Adipose tissue (tissue), 3 donors: ENCODE data around the gene TMEM191B. TPM values are rescaled to one million over a fixed set of nuclear protein-coding genes. Genes with fewer than 3 reads are reported as not detected.
"Not testable (repeated sequence)": the region's sequence is repeated elsewhere in the genome, so short reads cannot be mapped to it uniquely, and the experiment has no call there.

ENCODE experiments used
- H3K27ac ChIP-seq: one replicate; pipeline ENCODE4 v1.5.1; 2013; ENCODE audit warnings: low read depth, low read length
- WGBS, 3 donors: extraction: QIAGEN DNeasy Blood & Tissue Kit; methylation state at CpG; one replicate each; pipeline ENCODE4 v1.1.7; 2013; 5-methylcytosine and 5-hydroxymethylcytosine counted together
- polyA plus RNA-seq, 3 donors: library from polyadenylated mRNA; stranded (reverse); fragments of 200-250 nt; gene quantifications; one replicate each; pipeline ENCODE4 v1.2.3, GENCODE V29; 2013
- donor health status: healthy with polysubstance abuse.
- donor health status: Bipolar disorder and iron deficiency.
- donor health status: healthy.

TMEM191B gene
- polyA plus RNA-seq, 3 donors, result 0.08 to 0.42 TPM; not detected in 1

DNA sequence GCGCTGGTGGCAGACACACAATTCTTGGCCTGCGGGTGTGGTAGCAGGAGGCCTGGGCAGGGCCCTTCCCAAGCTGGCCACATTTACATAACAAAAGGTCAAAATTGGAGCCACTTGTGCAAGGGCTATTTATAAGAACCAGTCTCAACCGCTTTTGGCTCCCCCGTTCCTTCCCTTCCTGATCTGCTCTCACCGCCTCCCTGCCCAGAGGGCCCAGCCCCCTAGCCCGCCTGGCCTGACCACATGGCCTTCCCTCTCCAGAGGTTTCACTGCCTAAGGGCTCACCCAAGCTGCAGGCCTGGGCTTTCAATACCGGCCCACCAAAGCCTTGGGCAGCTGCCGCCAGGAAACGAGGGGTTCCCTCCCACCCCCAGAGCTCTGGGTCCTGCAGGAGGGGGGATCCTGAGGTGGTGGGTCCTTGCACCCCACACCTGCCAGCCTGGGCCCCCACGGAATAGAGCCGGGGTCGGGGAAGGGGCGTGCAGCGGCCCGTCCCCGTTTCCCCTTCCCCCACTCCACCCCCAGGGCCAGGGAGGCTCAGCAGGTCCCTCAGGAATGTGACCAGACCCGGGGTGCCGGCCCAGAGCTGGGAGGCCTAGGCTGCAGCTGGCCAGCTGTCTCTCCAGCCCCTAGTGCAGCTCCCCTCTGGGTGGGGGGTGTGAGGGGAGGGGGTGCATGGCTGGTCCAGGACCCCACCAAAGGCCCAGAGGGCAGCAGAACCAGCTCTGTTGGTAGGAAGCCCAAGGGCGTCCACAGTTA, 25.4 kb downstream of the TMEM191B start:
- not testable (repeated sequence) for H3K27ac ChIP-seq
- WGBS, 3 donors, result no CpG with 5 or more reads among the region's 19 CpGs

DNA sequence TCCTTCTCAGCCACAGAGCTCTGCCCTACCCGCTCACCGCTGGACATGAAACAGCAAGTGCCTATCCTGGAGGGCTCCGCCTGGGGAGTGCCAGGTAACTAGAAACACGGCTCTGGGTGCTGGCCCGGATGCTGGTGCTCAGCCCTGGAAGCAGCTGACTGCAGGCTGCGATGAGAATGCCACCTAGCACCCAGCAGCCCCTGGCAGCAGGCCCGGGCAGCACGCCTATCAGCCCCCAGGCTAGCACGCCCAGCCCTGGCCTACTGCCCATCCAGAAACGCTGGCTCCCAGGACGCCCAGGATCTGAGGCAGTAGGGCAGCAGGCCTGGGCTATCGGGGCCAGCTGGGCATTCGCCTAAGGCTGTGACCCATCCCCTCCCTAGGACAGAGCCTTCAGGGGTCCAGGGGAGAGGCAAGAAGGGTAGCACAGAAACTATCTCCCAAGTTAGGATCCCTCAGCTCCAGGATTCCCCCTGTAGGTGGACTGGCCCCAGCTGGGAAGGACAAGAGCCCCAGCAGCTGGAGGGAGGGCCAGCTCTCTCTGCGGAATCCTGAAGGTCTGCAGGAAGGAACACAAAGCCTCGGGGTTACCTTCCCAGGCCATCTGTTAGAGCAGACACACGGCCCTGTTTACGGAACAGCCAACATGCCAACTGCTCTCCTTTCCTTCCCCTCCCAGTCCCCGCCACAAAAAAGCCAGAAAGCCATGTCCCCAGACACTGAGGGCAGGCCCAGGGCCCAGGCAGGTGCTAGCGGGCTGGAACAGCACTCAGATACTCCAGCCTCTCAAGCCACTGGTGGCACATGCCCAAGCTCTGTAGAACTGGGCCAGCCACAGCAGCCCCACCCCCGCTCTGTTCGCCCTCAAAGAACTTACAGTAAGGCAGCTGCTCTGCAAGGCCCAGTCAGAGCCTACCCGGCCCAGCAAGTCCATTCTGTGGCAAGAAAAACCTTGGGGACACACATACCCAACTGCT, 27.0 kb downstream of the TMEM191B start:
- not testable (repeated sequence) for H3K27ac ChIP-seq
- WGBS, 3 donors, result no CpG with 5 or more reads among the region's 22 CpGs

DNA sequence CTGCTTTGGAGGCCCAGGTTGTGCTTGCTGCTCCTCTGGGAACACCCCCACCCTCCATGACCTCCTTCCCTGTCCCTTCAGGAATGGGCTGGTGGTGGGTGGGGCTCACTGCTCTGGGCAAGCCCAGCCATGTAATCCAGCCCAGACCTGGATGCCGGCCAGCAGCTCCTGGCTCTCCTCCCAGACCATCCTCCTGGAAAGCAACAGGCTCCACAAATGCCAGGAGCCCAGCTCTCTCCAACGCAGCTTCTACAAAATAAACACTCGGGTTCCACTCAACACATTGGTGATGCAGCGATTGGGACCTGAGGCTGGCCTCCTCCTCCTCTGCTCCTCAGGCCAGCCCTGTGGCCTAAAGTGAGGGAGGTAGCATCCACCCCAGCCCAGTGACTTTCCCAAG, 30.9 kb downstream of the TMEM191B start:
- no CpG with 5 or more reads among the region's 4 CpGs for WGBS, 3 donors
- H3K27ac ChIP-seq, result not testable (repeated sequence)

DNA sequence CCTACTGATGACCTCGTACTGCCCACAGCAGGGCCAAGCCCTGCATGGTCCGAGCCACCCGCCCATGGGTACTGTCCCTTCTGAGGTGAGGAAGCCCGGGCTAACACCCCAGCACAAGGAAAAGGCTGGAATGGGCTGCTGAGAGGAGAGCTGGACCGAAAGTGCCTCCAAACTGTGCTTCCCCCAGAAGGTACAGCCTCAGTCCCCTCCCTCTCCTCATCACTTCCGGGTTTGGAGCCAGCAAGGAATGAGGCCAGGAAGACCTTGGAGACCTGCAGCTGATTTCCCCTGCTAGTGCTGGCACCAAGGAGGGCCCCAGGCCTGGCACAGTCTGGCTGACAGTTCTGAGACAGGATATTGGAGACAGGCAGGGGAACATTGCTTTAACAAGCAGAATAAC, 31.3 kb downstream of the TMEM191B start:
- not testable (repeated sequence) for H3K27ac ChIP-seq
- no CpG with 5 or more reads among the region's 6 CpGs for WGBS, 3 donors

DNA sequence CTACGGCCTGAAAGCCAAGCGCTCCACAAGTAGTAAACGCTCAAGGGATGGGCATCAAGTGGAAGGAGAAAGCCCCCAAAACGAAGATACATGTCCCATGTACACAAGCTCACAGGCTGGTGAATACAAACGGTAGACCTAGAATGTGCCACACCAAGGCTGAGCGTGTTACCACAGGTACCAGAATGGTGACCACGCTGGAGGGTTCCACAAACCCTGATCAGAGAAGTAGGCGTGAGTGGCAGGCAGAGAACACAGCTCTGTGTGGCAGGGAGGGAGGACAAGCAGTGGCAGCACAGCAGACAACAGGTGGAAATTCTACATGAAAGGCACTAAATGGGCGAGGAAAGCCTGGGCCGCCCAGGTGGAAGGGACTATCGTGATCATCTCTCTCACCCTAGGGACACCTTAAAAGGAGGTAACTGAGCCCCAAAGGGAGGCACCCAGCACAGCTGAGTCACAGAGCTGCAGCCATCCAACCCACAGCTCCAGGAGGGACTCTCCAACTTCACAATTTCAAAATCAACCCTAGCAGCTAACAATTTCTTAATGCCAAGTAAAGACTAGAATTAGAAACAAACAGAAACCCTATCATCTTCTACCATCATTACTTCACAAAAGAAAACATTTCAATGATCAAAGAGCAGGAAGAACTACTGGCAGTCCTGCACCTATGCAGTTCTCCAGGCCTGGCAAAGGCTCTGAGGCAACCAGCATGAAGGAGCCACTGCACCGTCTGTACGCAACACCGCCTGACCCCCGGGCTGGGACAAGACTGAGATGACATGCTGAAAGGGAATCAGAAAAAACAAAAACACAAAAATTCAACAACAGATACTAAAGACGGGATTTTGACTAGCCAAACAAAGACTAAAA, 32.7 kb downstream of the TMEM191B start:
- WGBS, 3 donors, result no CpG with 5 or more reads among the region's 16 CpGs
- H3K27ac ChIP-seq, result not testable (repeated sequence)

DNA sequence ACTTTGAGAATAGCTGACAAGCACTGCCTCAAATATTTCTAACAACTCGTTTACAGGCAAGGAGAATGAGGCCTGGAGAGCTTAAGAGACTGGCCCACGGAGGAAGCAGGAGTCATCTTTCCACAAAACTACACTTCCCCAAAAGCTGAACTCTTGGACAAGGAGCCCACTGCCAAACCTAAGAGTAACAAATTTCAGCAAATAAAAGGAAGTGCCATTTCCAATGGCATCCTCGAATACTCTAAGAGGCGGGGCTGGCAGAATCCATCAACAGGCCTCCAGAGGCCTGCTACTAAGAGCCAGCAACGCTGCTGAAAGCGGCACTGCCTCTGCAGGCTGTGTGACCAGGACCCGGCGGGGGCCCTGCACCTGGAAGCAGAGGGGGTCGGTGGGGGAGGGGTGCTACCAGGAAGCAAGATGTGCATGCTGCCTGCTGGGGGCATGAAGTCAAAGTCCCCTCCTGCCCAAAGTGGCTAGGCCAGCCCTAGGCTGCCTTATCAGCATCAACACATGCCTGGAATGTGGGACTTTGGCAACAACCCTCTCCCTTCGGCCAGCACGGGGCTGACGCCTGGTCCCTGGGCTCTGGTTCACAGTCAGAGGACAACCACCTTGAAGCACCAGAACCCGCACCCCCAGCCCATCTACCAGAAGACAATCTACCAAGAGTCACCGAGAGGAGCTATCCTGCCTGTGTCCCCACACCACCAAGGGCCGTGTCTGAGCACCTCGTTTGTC, 43.1 kb downstream of the TMEM191B start:
- WGBS, 3 donors, result 40 to 43% methylated on average over 2 of the region's 16 CpGs; no CpG with 5 or more reads in 1 of the 3 donors
- not testable (repeated sequence) for H3K27ac ChIP-seq

DNA sequence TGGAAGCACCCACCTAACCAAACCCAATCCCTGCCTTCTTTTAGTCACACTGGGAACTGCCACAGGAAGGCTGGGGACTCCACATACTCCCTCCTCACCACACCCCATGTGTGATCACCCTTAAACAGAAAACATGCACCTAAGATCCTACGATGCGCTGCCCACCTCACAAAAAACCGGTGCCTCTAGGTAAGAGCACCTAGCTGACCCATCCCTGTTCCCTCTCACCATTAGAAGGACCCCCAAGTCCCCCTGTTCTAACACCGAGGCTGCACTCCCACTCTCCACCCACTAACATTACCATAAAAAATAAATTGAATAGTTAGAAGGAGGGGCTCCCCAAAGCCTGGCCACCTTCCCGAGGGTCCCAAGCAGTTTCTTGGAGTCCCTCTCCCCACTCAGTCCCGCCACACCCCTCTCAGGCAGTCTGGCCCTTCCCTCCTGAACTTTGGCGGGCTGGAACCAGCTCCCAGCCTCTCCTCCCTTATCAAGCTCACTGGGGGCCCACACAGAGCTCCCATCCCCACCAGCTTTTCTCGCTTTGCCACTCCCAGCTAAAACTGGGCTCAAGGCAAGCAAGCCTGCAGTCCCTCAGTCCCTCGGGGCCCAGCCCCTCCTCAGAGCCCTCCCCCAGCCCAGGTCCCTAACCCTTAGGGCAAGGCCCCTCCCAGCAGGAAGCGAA, 46.0 kb downstream of the TMEM191B start:
- not testable (repeated sequence) for H3K27ac ChIP-seq
- WGBS, 3 donors, result 73 to 82% (median 82%) methylated on average over 2 to 7 of the region's 10 CpGs

DNA sequence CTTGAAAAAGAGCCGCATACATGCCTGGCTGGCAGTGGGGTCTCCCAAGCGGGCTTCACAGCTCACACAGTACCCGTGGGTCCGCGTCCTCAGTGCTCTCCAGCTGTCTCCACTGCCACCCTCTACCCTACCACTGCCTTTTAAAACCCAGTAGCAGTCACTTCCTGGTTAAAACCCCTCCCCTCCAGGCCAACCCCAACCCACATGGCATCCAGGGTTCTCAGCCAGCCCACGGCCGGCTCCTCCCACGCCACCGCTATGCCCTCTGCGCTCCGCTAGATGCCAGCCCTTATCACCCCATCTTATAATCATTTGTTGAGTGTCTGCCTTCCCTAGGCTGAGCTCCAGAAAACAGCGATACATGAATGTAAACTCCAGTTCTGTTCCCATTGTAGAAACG, 47.0 kb downstream of the TMEM191B start:
- no CpG with 5 or more reads among the region's 13 CpGs for WGBS, 3 donors
- not testable (repeated sequence) for H3K27ac ChIP-seq

DNA sequence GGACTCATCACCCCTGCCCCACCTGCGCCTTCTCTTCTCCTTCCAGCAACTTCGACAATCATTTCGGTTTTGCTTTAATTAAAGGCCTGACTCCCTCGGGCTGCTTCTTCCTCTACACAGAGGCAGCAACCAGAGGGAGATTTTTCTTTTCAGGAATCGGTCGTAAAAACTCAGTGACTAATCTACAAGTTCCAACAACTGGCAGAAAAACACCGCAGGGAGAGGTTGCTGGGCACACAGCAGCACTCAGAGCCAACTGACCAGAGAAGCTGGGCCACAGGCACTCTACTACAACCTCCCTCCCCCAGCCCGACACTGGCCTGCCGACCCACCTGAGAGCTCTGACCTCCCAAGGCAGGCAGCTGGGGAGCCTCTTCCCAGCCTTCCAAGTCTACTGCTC, 48.1 kb downstream of the TMEM191B start:
- not testable (repeated sequence) for H3K27ac ChIP-seq
- no CpG with 5 or more reads among the region's 9 CpGs for WGBS, 3 donors

DNA sequence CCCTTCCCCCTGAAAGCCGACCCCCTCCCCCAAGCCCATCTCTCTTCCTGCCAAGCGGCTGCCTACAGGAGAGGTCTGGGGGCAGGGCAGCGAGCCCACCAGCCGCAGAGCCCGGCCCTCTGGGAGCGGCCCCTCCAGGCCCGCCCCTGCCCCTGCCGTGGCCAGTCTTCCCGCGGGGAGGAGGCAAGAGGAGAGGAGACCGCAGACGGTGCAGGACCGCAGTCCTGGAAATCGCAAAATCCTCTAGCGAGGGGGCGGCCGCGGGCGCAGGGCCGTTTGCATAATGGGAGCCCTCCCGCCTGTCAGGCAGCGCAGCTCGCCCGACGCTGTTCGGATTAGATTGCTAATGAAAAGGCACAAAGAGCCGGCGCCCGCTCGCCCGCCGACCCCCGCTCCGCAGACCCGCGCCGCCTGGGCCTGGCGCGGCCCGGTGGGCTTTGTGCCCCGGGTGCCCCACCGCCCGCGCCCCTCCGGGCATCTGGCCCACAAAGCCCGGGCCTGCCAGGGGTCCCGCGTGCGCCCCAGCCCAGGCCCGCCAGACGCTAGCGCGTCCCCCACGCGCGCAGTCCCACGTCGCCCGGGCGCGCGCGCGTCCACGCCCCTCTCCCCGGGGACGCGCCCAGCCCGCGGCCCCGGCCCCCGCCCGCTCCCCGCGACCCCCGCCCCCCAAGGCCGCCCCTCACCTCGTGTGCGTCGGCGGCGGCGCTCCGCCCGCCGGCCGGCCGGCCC, 49.7 kb downstream of the TMEM191B start:
- WGBS, 3 donors, result no CpG with 5 or more reads among the region's 88 CpGs

DNA sequence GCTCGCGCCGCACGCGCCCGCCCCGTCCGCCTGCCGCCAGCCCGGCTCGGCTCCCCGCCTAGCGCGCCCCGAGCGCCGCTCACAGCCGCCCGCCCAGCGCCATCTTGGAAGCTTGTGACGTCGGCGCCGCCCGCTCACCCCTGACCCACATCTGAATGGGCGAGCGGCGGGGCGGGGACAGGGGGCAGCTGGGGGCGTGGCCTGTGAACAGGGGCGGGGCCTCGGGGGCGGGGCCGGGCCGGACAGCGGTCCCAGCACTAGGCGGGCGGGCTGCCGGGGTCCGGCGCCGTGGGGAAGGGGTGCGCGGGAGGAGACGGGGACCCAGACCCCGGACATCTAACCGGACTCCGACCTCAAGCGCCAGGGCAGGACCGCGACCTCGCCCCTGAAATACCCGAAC, 50.2 kb downstream of the TMEM191B start:
- H3K27ac ChIP-seq, result not testable (repeated sequence)
- no CpG with 5 or more reads among the region's 53 CpGs for WGBS, 3 donors

More for the DNA sequence above, 49.7 kb downstream of the TMEM191B start:
- H3K27ac ChIP-seq, result not testable (repeated sequence)

Other genes with a start within 250 kb of the TMEM191B start
- not detected for gene GGTLC3, start 9.6 kb upstream of the TMEM191B start, polyA plus RNA-seq
- gene RIMBP3, start 84.1 kb downstream of the TMEM191B start, polyA plus RNA-seq, result under 1 TPM in 2 of 3 donors, not detected in 1; 0.03 to 0.05 TPM